ENCODE measurements around the gene TMEM121B. TPM values are rescaled to one million over a fixed set of nuclear protein-coding genes. Genes with fewer than 3 reads are reported as not detected.

TMEM121B gene
- polyA plus RNA-seq, 3 donors: 1.4 to 3.2 (median 1.9) TPM

DNA sequence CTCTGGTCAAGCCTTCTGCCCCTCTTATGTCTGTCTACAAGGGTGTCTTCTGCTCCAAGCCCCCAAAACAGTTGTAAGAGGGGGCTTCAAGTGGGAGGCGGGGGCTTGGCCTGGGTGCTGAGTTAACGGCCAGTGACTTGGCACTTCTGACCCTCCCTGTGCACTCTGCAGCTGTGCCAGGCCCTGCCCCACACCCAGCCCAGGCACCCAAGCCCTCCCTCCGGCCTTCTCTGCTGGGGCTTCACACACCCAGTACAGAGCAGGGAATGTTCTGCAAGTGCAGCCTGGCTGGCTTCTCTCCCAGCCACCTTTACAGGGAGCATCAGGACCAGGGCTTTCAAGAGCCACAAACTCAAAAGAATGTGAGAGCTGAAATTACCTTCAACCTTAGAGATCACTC lies 3.8 kb downstream of the TMEM121B start:
- TF ChIP-seq, protein P1, sequence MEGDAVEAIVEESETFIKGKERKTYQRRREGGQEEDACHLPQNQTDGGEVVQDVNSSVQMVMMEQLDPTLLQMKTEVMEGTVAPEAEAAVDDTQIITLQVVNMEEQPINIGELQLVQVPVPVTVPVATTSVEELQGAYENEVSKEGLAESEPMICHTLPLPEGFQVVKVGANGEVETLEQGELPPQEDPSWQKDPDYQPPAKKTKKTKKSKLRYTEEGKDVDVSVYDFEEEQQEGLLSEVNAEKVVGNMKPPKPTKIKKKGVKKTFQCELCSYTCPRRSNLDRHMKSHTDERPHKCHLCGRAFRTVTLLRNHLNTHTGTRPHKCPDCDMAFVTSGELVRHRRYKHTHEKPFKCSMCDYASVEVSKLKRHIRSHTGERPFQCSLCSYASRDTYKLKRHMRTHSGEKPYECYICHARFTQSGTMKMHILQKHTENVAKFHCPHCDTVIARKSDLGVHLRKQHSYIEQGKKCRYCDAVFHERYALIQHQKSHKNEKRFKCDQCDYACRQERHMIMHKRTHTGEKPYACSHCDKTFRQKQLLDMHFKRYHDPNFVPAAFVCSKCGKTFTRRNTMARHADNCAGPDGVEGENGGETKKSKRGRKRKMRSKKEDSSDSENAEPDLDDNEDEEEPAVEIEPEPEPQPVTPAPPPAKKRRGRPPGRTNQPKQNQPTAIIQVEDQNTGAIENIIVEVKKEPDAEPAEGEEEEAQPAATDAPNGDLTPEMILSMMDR (IDR thresholded peaks at IDR 0.05): no peak
- intact Hi-C loops (cut with micrococcal nuclease): loop anchor here (2.0 to 5.0 kb wide), 3 partner anchors 17 to 35 kb away; partner anchors contain the start of gene IL17RA (in 1 of the 2)
- Mint-ChIP-seq H3K36me3 (peaks cover 16 to 33% of the 10 kb centered on the region in 2 donors), H3K27me3 (ENCODE audit: low read depth in 3 of 3) (peaks cover 0 to 18% (median 10%) of the 10 kb centered on the region in 3 donors), H3K9me3 (peaks cover 0 to 5% (median 0%) of the 10 kb centered on the region in 7 donors), H3K27ac (peak overlapping the region; percentile 90 to 96 (median 95)), H3K4me1 (peaks cover 85% of the 10 kb centered on the region), H3K4me3 (peak overlapping the region; percentile 69 to 86)
- peaks cover 67% of the 10 kb centered on the region for H4K20me1 ChIP-seq (ENCODE audit: insufficient read depth, low read length)
- peak overlapping the region; percentile 85 to 86 for H3K27ac ChIP-seq (ENCODE audit: low read depth in 1 of 2, low read length in 2 of 2)
- H3K79me2 ChIP-seq (ENCODE audit: insufficient read depth, low read length): peaks cover 53% of the 10 kb centered on the region
- H3K4me3 ChIP-seq (replicated peaks in 1 of 3; ENCODE audit: low read depth in 2 of 3, low read length in 3 of 3): peak overlapping the region in 2 of 3 experiments; percentile 7 to 79
- WGBS (ENCODE audit: insufficient coverage): 7% methylated on average over 3 of the region's 3 CpGs
- peaks cover 3 to 8% of the 10 kb centered on the region in 2 donors for H3K27me3 ChIP-seq (ENCODE audit: control insufficient read depth in 2 of 2, insufficient read depth in 2 of 2, low read length in 2 of 2)
- peaks cover 5 to 19% of the 10 kb centered on the region in 2 donors for H3K36me3 ChIP-seq (replicated peaks in 1 of 2; ENCODE audit: control insufficient read depth in 1 of 2, insufficient read depth in 2 of 2, low read length in 2 of 2)
- peak overlapping the region; percentile 46 for H3K9ac ChIP-seq (ENCODE audit: insufficient read depth, low read length, poor library complexity, severe bottlenecking)
- peak overlapping the region; percentile 86 for H3K4me2 ChIP-seq (replicated peaks; ENCODE audit: extremely low read depth, low read length, poor library complexity, severe bottlenecking)
- no peaks in the 10 kb centered on the region for H3K9me3 ChIP-seq (replicated peaks in 1 of 2; ENCODE audit: control insufficient read depth in 1 of 2, insufficient read depth in 1 of 2, low read length in 2 of 2)
- no peak for DNase-seq
- H2AFZ ChIP-seq (ENCODE audit: insufficient read depth, low read depth, low read length, poor library complexity, severe bottlenecking): no peak overlapping the region
- peaks cover 84 to 89% of the 10 kb centered on the region in 2 donors for H3K4me1 ChIP-seq (ENCODE audit: control insufficient read depth in 1 of 2, insufficient read depth in 2 of 2, low read length in 2 of 2)

DNA sequence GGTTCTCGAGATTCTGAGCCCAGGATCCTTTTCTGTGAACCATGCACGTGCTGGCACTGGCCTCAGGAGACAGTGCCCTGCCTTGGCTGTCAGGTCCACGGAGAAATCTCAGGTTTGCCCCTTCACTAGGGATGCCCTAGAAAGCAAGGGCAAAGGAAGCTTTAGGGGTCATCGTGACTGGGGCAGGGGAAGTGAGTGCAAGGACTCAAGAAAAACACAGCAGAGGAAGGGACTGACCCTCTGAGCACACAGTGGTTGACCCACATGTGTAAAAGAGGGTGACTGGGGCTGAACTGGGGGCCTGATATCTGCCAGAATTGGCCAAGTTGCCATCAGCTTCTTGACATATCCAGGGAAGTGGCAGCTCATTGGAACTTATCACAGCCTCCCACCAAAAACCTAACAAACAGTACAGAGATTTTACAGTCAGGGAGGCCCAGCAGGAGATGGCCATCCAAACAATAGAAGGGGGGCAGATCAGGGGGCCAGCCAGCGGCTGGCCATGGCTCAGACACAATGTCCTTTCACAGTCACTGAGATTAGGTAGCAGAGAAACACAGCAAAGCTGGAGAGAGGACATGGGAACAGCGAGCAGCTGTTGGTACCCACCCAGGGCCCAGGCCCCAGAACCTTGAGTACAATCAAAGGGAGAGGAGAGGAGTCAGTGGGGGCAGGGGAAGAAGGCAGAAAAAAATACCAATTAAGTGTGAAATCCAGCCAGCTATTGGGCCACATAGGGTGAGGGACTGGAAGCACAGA lies 4.4 kb downstream of the TMEM121B start:
- H3K4me1 ChIP-seq (ENCODE audit: control insufficient read depth in 1 of 2, insufficient read depth in 2 of 2, low read length in 2 of 2): peaks cover 86 to 91% of the 10 kb centered on the region in 2 donors
- peak overlapping the region; percentile 58 to 86 for H3K4me3 Mint-ChIP-seq
- peaks cover 9 to 25% of the 10 kb centered on the region in 2 donors for H3K36me3 ChIP-seq (replicated peaks in 1 of 2; ENCODE audit: control insufficient read depth in 1 of 2, insufficient read depth in 2 of 2, low read length in 2 of 2)
- H4K20me1 ChIP-seq (ENCODE audit: insufficient read depth, low read length): peaks cover 74% of the 10 kb centered on the region
- H2AFZ ChIP-seq (ENCODE audit: insufficient read depth, low read depth, low read length, poor library complexity, severe bottlenecking): no peak overlapping the region
- peak overlapping the region; percentile 85 to 86 for H3K27ac ChIP-seq (ENCODE audit: low read depth in 1 of 2, low read length in 2 of 2)
- intact Hi-C loops (cut with micrococcal nuclease): loop anchor here (2.0 to 5.0 kb wide), 3 partner anchors 16 to 34 kb away; partner anchors contain the start of gene IL17RA (in 1 of the 2)
- H3K36me3 Mint-ChIP-seq: peaks cover 22 to 39% of the 10 kb centered on the region in 2 donors
- peaks cover 59% of the 10 kb centered on the region for H3K79me2 ChIP-seq (ENCODE audit: insufficient read depth, low read length)
- H3K4me2 ChIP-seq (replicated peaks; ENCODE audit: extremely low read depth, low read length, poor library complexity, severe bottlenecking): peak overlapping the region; percentile 86
- TF ChIP-seq, protein P1 (IDR thresholded peaks at IDR 0.05): no peak
- H3K9me3 ChIP-seq (replicated peaks in 1 of 2; ENCODE audit: control insufficient read depth in 1 of 2, insufficient read depth in 1 of 2, low read length in 2 of 2): no peaks in the 10 kb centered on the region
- H3K9ac ChIP-seq (ENCODE audit: insufficient read depth, low read length, poor library complexity, severe bottlenecking): peak overlapping the region; percentile 46
- H3K9me3 Mint-ChIP-seq: peaks cover 0 to 4% (median 0%) of the 10 kb centered on the region in 7 donors
- peaks cover 0 to 3% of the 10 kb centered on the region in 2 donors for H3K27me3 ChIP-seq (ENCODE audit: control insufficient read depth in 2 of 2, insufficient read depth in 2 of 2, low read length in 2 of 2)
- peaks cover 0 to 11% (median 5%) of the 10 kb centered on the region in 3 donors for H3K27me3 Mint-ChIP-seq (ENCODE audit: low read depth in 3 of 3)
- WGBS (ENCODE audit: insufficient coverage): 25% methylated on average over 5 of the region's 6 CpGs
- peaks cover 87% of the 10 kb centered on the region for H3K4me1 Mint-ChIP-seq
- no peak for DNase-seq
- H3K27ac Mint-ChIP-seq: peak overlapping the region; percentile 90 to 96 (median 95)
- peak overlapping the region in 2 of 3 experiments; percentile 7 to 79 for H3K4me3 ChIP-seq (replicated peaks in 1 of 3; ENCODE audit: low read depth in 2 of 3, low read length in 3 of 3)

All from CD14-positive monocyte (primary cell).